Astrocyte of the spinal cord (primary cell): Measurements from ENCODE around the gene XYLT2.
A peak's percentile ranks its signal among the peaks of the same experiment; 100 is the strongest.

ENCODE experiments used
- DNase-seq: peaks from one replicate; pipeline ENCODE4 v3.0.0; 2011; ENCODE audit warnings: low read depth, low spot score
- H3K4me3 ChIP-seq: 2 replicates; pipeline ENCODE4 v1.5.1; 2011; ENCODE audit warnings: low read depth, mild to moderate bottlenecking, low read length, moderate library complexity
- CTCF ChIP-seq: IDR thresholded peaks from 2 replicates; pipeline ENCODE4 v1.5.1; 2012; ENCODE audit warnings: low read depth, mild to moderate bottlenecking, low read length, inconsistent platforms
- in situ Hi-C: cut with HindIII; loops from 2 replicates; pipeline ENCODE4 v1.10.0; 2017; ENCODE audit warnings: low sequenced_read_pairs

Gene XYLT2

GRCh38 chr17:50319306-50320004 lies 26.5 kb upstream of the XYLT2 start:
- H3K4me3 ChIP-seq: no peak overlapping the region
- in situ Hi-C loops: no loop called here
- no peak for TF ChIP-seq CTCF

GRCh38 chr17:50322271-50322670 lies 23.7 kb upstream of the XYLT2 start:
- H3K4me3 ChIP-seq: no peak overlapping the region
- in situ Hi-C loops: no loop called here
- no peak for TF ChIP-seq CTCF
- no peak for DNase-seq

More at GRCh38 chr17:50319306-50320004, 26.5 kb upstream of the XYLT2 start:
- no peak for DNase-seq

- in situ Hi-C loops: no loop called here
- H3K4me3 ChIP-seq: no peak overlapping the region
- no peak for DNase-seq
- TF ChIP-seq CTCF: no peak
Measured at GRCh38 chr17:50323060-50323459, 22.9 kb upstream of the XYLT2 start.

- no peak for DNase-seq
- no peak overlapping the region for H3K4me3 ChIP-seq
- TF ChIP-seq CTCF: no peak
- in situ Hi-C loops: no loop called here
Measured at GRCh38 chr17:50325906-50326305, 20.0 kb upstream of the XYLT2 start.

- no peak for TF ChIP-seq CTCF
- in situ Hi-C loops: no loop called here
- DNase-seq: no peak
- H3K4me3 ChIP-seq: no peak overlapping the region
Measured at GRCh38 chr17:50326831-50327364, 19.0 kb upstream of the XYLT2 start.

GRCh38 chr17:50328363-50329325 lies 17.3 kb upstream of the XYLT2 start:
- in situ Hi-C loops: no loop called here
- TF ChIP-seq CTCF: no peak
- H3K4me3 ChIP-seq: no peak overlapping the region
- peak; percentile 27 for DNase-seq
